Measurements from ENCODE around the gene CDH23.

The CDH23 gene

GRCh38 chr10:71457908-71458307 is 61.2 kb downstream of the CDH23 start:
- no peak for DNase-seq
- TF ChIP-seq POLR2A (IDR thresholded peaks at IDR 0.05; ENCODE audit: low read length) = no peak
- no peak for TF ChIP-seq GATA1 (IDR thresholded peaks at IDR 0.05; ENCODE audit: low read depth, low read length)

GRCh38 chr10:71458387-71458786 is 61.7 kb downstream of the CDH23 start:
- no peak for TF ChIP-seq POLR2A (IDR thresholded peaks at IDR 0.05; ENCODE audit: low read length)
- TF ChIP-seq GATA1 (IDR thresholded peaks at IDR 0.05; ENCODE audit: low read depth, low read length) = no peak
- DNase-seq = no peak

GRCh38 chr10:71459513-71459912 is 62.8 kb downstream of the CDH23 start:
- TF ChIP-seq GATA1 (IDR thresholded peaks at IDR 0.05; ENCODE audit: low read depth, low read length) = no peak

GRCh38 chr10:71460615-71461014 is 63.9 kb downstream of the CDH23 start:
- TF ChIP-seq POLR2A (IDR thresholded peaks at IDR 0.05; ENCODE audit: low read length) (no peak), GATA1 (IDR thresholded peaks at IDR 0.05; ENCODE audit: low read depth, low read length) (no peak)
- no peak for DNase-seq

More at GRCh38 chr10:71459513-71459912, 62.8 kb downstream of the CDH23 start:
- DNase-seq = no peak

GRCh38 chr10:71461457-71461856 is 64.7 kb downstream of the CDH23 start:
- TF ChIP-seq POLR2A (IDR thresholded peaks at IDR 0.05; ENCODE audit: low read length) (no peak), GATA1 (IDR thresholded peaks at IDR 0.05; ENCODE audit: low read depth, low read length) (no peak)

GRCh38 chr10:71462062-71462935 is 65.6 kb downstream of the CDH23 start:
- TF ChIP-seq GATA1 (IDR thresholded peaks at IDR 0.05; ENCODE audit: low read depth, low read length) (no peak), POLR2A (IDR thresholded peaks at IDR 0.05; ENCODE audit: low read length) (no peak)
- no peak for DNase-seq

More at GRCh38 chr10:71461457-71461856, 64.7 kb downstream of the CDH23 start:
- DNase-seq = no peak

GRCh38 chr10:71463111-71463510 is 66.4 kb downstream of the CDH23 start:
- DNase-seq = no peak
- TF ChIP-seq GATA1 (IDR thresholded peaks at IDR 0.05; ENCODE audit: low read depth, low read length) = no peak
- TF ChIP-seq POLR2A (IDR thresholded peaks at IDR 0.05; ENCODE audit: low read length) = no peak

GRCh38 chr10:71465551-71466252 is 69.0 kb downstream of the CDH23 start:
- no peak for TF ChIP-seq GATA1 (IDR thresholded peaks at IDR 0.05; ENCODE audit: low read depth, low read length)
- no peak for DNase-seq

- no peak for TF ChIP-seq POLR2A (IDR thresholded peaks at IDR 0.05; ENCODE audit: low read length)
- no peak for TF ChIP-seq GATA1 (IDR thresholded peaks at IDR 0.05; ENCODE audit: low read depth, low read length)
- DNase-seq = no peak
Observed at GRCh38 chr10:71466330-71466729, 69.6 kb downstream of the CDH23 start.

- TF ChIP-seq GATA1 (IDR thresholded peaks at IDR 0.05; ENCODE audit: low read depth, low read length) = no peak
- no peak for DNase-seq
Observed at GRCh38 chr10:71467161-71467560, 70.4 kb downstream of the CDH23 start.

- TF ChIP-seq POLR2A (IDR thresholded peaks at IDR 0.05; ENCODE audit: low read length) (no peak), GATA1 (IDR thresholded peaks at IDR 0.05; ENCODE audit: low read depth, low read length) (no peak)
- DNase-seq = no peak
Observed at GRCh38 chr10:71467569-71468362, 71.0 kb downstream of the CDH23 start.

GRCh38 chr10:71468363-71469094 is 71.8 kb downstream of the CDH23 start:
- TF ChIP-seq POLR2A (IDR thresholded peaks at IDR 0.05; ENCODE audit: low read length) (no peak), GATA1 (IDR thresholded peaks at IDR 0.05; ENCODE audit: low read depth, low read length) (no peak)
- no peak for DNase-seq

GRCh38 chr10:71471006-71471405 is 74.3 kb downstream of the CDH23 start:
- TF ChIP-seq POLR2A (IDR thresholded peaks at IDR 0.05; ENCODE audit: low read length) = no peak
- no peak for DNase-seq

All from erythroblast (primary cell).